ENCODE data around the gene NEO1.

NEO1 gene

GRCh38 chr15:73028831-73029451, 23.3 kb upstream of the NEO1 start:
- DNase-seq = no peak

- no peak for DNase-seq
These were observed 22.1 kb upstream of the NEO1 start for GRCh38 chr15:73030122-73030679.

GRCh38 chr15:73031648-73032047, 20.6 kb upstream of the NEO1 start:
- DNase-seq = no peak

GRCh38 chr15:73033611-73034010, 18.7 kb upstream of the NEO1 start:
- no peak for DNase-seq

GRCh38 chr15:73034221-73034620, 18.0 kb upstream of the NEO1 start:
- DNase-seq = no peak

GRCh38 chr15:73035221-73035620, 17.0 kb upstream of the NEO1 start:
- DNase-seq = no peak

- DNase-seq = no peak
These were observed 14.0 kb upstream of the NEO1 start for GRCh38 chr15:73038220-73038619.

GRCh38 chr15:73046073-73046472, 6.2 kb upstream of the NEO1 start:
- no peak for DNase-seq

GRCh38 chr15:73047882-73048281, 4.4 kb upstream of the NEO1 start:
- no peak for DNase-seq

GRCh38 chr15:73048624-73049295, 3.5 kb upstream of the NEO1 start:
- no peak for DNase-seq

GRCh38 chr15:73049564-73050215, 2.6 kb upstream of the NEO1 start:
- no peak for DNase-seq

GRCh38 chr15:73050561-73051295, 1.5 kb upstream of the NEO1 start:
- DNase-seq = no peak

- peak; percentile 1 for DNase-seq
These were observed 864 bp upstream of the NEO1 start for GRCh38 chr15:73051391-73051806.

- DNase-seq = peak; percentile 26
These were observed 562 bp downstream of the NEO1 start for GRCh38 chr15:73052653-73053397.

- DNase-seq = no peak
These were observed 1.1 kb downstream of the NEO1 start for GRCh38 chr15:73053398-73053723.

GRCh38 chr15:73054417-73054953, 2.2 kb downstream of the NEO1 start:
- DNase-seq = no peak

- DNase-seq = no peak
These were observed 4.2 kb downstream of the NEO1 start for GRCh38 chr15:73056460-73056859.

GRCh38 chr15:73058437-73058836, 6.2 kb downstream of the NEO1 start:
- no peak for DNase-seq

GRCh38 chr15:73065114-73065513, 12.9 kb downstream of the NEO1 start:
- no peak for DNase-seq

GRCh38 chr15:73069109-73069508, 16.8 kb downstream of the NEO1 start:
- DNase-seq = no peak

- no peak for DNase-seq
These were observed 20.6 kb downstream of the NEO1 start for GRCh38 chr15:73072894-73073293.

GRCh38 chr15:73074241-73074640, 22.0 kb downstream of the NEO1 start:
- no peak for DNase-seq
